K562 (cell line): ENCODE data around the gene FAM209A. TPM values are rescaled to one million over a fixed set of nuclear protein-coding genes. Genes with fewer than 3 reads are reported as not detected.

Experiments used
- CHD7 ChIP-seq: fragments of 200-600 bp; sonication (generic); IDR thresholded peaks from one replicate; pipeline ENCODE4 v1.6.1; 2012; ENCODE audit warnings: mild to moderate bottlenecking, low read depth, low read length, inconsistent platforms
- ZBTB11 ChIP-seq, 3 experiments: fragments of 200-800 bp in 1 of 3; fragments of 250-450 bp in 1 of 3; fragments of 450-650 bp in 1 of 3; sonication (Bioruptor Pico) in 1 of 3; sonication (Bioruptor generic) in 1 of 3; formaldehyde crosslinking in 1 of 3; IDR thresholded peaks; 2 replicates each; pipeline versions ENCODE4 v1.6.1 to v1.8.0; 2016 to 2022; ENCODE audit warnings: mild to moderate bottlenecking in 2 of 3, missing genetic modification characterization in 2 of 3, missing compliant biosample characterization in 1 of 3, moderate library complexity in 1 of 3
- ZKSCAN8 ChIP-seq: fragments of 200-800 bp; sonication (Bioruptor generic); IDR thresholded peaks from 2 replicates; pipeline ENCODE4 v1.6.1; 2016; ENCODE audit warnings: missing genetic modification characterization, missing compliant biosample characterization
- ZNF274 ChIP-seq: IDR thresholded peaks from 2 replicates; pipeline ENCODE4 v1.6.1; 2011; ENCODE audit warnings: low read depth, mild to moderate bottlenecking, low read length, moderate library complexity, borderline replicate concordance
- ZNF316 ChIP-seq: fragments of 450-650 bp; IDR thresholded peaks from 2 replicates; pipeline ENCODE4 v1.6.1; 2016
- ZNF354B ChIP-seq: fragments of 250-450 bp; sonication (Bioruptor Pico); IDR thresholded peaks from 2 replicates; pipeline ENCODE4 v1.4.0; 2020
- polyA plus RNA-seq, 8 experiments: library from polyadenylated mRNA; depleted of rRNA in 4 of 8; stranded (reverse) in 5 of 8; unstranded in 3 of 8; fragments of >200 nt; fragmentation: Nextera tagmentation in 2 of 8; fragmentation: Illumina TruSeq in 1 of 8; extraction: Ambion mirVana in 2 of 8; extraction: Trizol in 1 of 8; gene quantifications; 2 replicates each; pipeline versions ENCODE4 v1.2.1 to v1.2.3, GENCODE V29; 2011 to 2014; ENCODE audit warnings: inconsistent platforms in 1 of 8, missing spikeins in 1 of 8
- total RNA-seq, 7 experiments: library from RNA; depleted of rRNA in 6 of 7; stranded (reverse); fragments of >200 nt in 6 of 7; fragmentation: Illumina TruSeq in 2 of 7; extraction: Trizol in 2 of 7; gene quantifications; 2 replicates each; pipeline versions ENCODE4 v1.2.1 to v1.2.3, GENCODE V29; 2011 to 2021; ENCODE audit warnings: low replicate concordance in 1 of 7

Gene FAM209A
- total and polyA plus RNA-seq, 9 of the 15 experiments (the other 6 are each of a cell fraction or from before 2014, with no cell fraction given), result 0.08 to 0.15 (median 0.11) TPM; not detected in 6

- TF ChIP-seq CHD7, result no peak
- no peak for TF ChIP-seq ZNF354B (CRISPR knock-in tag)
- TF ChIP-seq ZNF316, result no peak
- no peak for TF ChIP-seq ZNF274
- TF ChIP-seq ZBTB11 (CRISPR knock-in tag; IDR thresholded peaks at IDR 0.05), result no peak
- no peak for TF ChIP-seq ZKSCAN8
These were observed 20.6 kb upstream of the FAM209A start (continued) for GRCh38 chr20:56503916-56504315.
